ENCODE measurements around the gene ZFAND2A. TPM values are rescaled to one million over a fixed set of nuclear protein-coding genes. Genes with fewer than 3 reads are reported as not detected.
"Not testable (repeated sequence)": the region's sequence is repeated elsewhere in the genome, so short reads cannot be mapped to it uniquely, and the experiment has no call there.

Gene ZFAND2A
- polyA plus RNA-seq, result 100 to 1,000 TPM in 2 of 3 donors, 10 to 100 TPM in 1; 68.0 to 134 (median 114) TPM

- peaks cover 2 to 12% (median 2%) of the 10 kb centered on the region in 3 donors for H3K27me3 Mint-ChIP-seq (ENCODE audit: low read depth in 3 of 3)
- peak within 1 kb of the TSS; percentile 83 to 94 (median 90) for H3K27ac Mint-ChIP-seq
- peak; percentile 99 for DNase-seq
- peaks cover 4 to 16% (median 11%) of the 10 kb centered on the region in 3 donors for H3K36me3 Mint-ChIP-seq
- no peaks in the 10 kb centered on the region for H3K9me3 Mint-ChIP-seq
- H3K4me1 Mint-ChIP-seq, result peaks cover 30% of the 10 kb centered on the region in 2 donors
- peak within 1 kb of the TSS; percentile 79 to 95 (median 89) for H3K4me3 Mint-ChIP-seq
Observed at GRCh38 chr7:1159891-1160669, at the start of gene ZFAND2A. TSS of gene ZFAND2A (minus strand) at chr7:1160196. CDS start at chr7:1158212, 1,984 bp downstream.

GRCh38 chr7:1209097-1209496 is 49.1 kb upstream of the ZFAND2A start:
- no peak overlapping the region for H3K27ac Mint-ChIP-seq
- DNase-seq, result no peak
- H3K4me3 Mint-ChIP-seq, result no peak overlapping the region
- peaks cover 4 to 14% (median 9%) of the 10 kb centered on the region in 3 donors for H3K27me3 Mint-ChIP-seq (ENCODE audit: low read depth in 3 of 3)
- no peaks in the 10 kb centered on the region for H3K36me3 Mint-ChIP-seq
- H3K9me3 Mint-ChIP-seq, result no peaks in the 10 kb centered on the region
- no peaks in the 10 kb centered on the region for H3K4me1 Mint-ChIP-seq

GRCh38 chr7:1205742-1206141 is 45.7 kb upstream of the ZFAND2A start:
- not testable (repeated sequence) for H3K4me1 Mint-ChIP-seq; H3K27me3 Mint-ChIP-seq (ENCODE audit: low read depth in 3 of 3); H3K9me3 Mint-ChIP-seq; H3K4me3 Mint-ChIP-seq; DNase-seq; H3K27ac Mint-ChIP-seq; H3K36me3 Mint-ChIP-seq

- no peaks in the 10 kb centered on the region for H3K9me3 Mint-ChIP-seq
- no peaks in the 10 kb centered on the region for H3K36me3 Mint-ChIP-seq
- no peak for DNase-seq
- H3K4me1 Mint-ChIP-seq, result no peaks in the 10 kb centered on the region
- H3K4me3 Mint-ChIP-seq, result no peak overlapping the region
- H3K27ac Mint-ChIP-seq, result no peak overlapping the region
- H3K27me3 Mint-ChIP-seq (ENCODE audit: low read depth in 3 of 3), result peaks cover 1 to 3% (median 2%) of the 10 kb centered on the region in 3 donors
Observed at GRCh38 chr7:1204460-1205140, 44.6 kb upstream of the ZFAND2A start.

GRCh38 chr7:1202914-1203313 is 42.9 kb upstream of the ZFAND2A start:
- not testable (repeated sequence) for H3K27ac Mint-ChIP-seq; H3K4me3 Mint-ChIP-seq; DNase-seq; H3K36me3 Mint-ChIP-seq; H3K27me3 Mint-ChIP-seq (ENCODE audit: low read depth in 3 of 3); H3K4me1 Mint-ChIP-seq; H3K9me3 Mint-ChIP-seq

GRCh38 chr7:1201916-1202315 is 41.9 kb upstream of the ZFAND2A start:
- no peaks in the 10 kb centered on the region for H3K9me3 Mint-ChIP-seq
- H3K27ac Mint-ChIP-seq, result no peak overlapping the region
- no peak for DNase-seq
- no peak overlapping the region for H3K4me3 Mint-ChIP-seq
- H3K27me3 Mint-ChIP-seq (ENCODE audit: low read depth in 3 of 3), result no peaks in the 10 kb centered on the region
- H3K36me3 Mint-ChIP-seq, result no peaks in the 10 kb centered on the region
- H3K4me1 Mint-ChIP-seq, result no peaks in the 10 kb centered on the region

GRCh38 chr7:1200045-1200444 is 40.0 kb upstream of the ZFAND2A start:
- no peaks in the 10 kb centered on the region for H3K9me3 Mint-ChIP-seq
- no peak overlapping the region for H3K27ac Mint-ChIP-seq
- no peaks in the 10 kb centered on the region for H3K27me3 Mint-ChIP-seq (ENCODE audit: low read depth in 3 of 3)
- no peaks in the 10 kb centered on the region for H3K4me1 Mint-ChIP-seq
- H3K36me3 Mint-ChIP-seq, result no peaks in the 10 kb centered on the region
- DNase-seq, result no peak
- no peak overlapping the region for H3K4me3 Mint-ChIP-seq

GRCh38 chr7:1197997-1198625 is 38.1 kb upstream of the ZFAND2A start:
- DNase-seq, result no peak
- no peaks in the 10 kb centered on the region for H3K9me3 Mint-ChIP-seq
- H3K4me1 Mint-ChIP-seq, result no peaks in the 10 kb centered on the region
- peaks cover 0 to 2% (median 0%) of the 10 kb centered on the region in 3 donors for H3K27me3 Mint-ChIP-seq (ENCODE audit: low read depth in 3 of 3)
- H3K36me3 Mint-ChIP-seq, result no peaks in the 10 kb centered on the region
- H3K27ac Mint-ChIP-seq, result no peak overlapping the region
- H3K4me3 Mint-ChIP-seq, result no peak overlapping the region

GRCh38 chr7:1196950-1197349 is 37.0 kb upstream of the ZFAND2A start:
- DNase-seq, result no peak
- peaks cover 0 to 6% of the 10 kb centered on the region in 2 donors for H3K4me1 Mint-ChIP-seq
- no peak overlapping the region for H3K4me3 Mint-ChIP-seq
- peaks cover 0 to 5% (median 4%) of the 10 kb centered on the region in 3 donors for H3K27me3 Mint-ChIP-seq (ENCODE audit: low read depth in 3 of 3)
- no peaks in the 10 kb centered on the region for H3K9me3 Mint-ChIP-seq
- H3K27ac Mint-ChIP-seq, result no peak overlapping the region
- H3K36me3 Mint-ChIP-seq, result no peaks in the 10 kb centered on the region

GRCh38 chr7:1196441-1196840 is 36.4 kb upstream of the ZFAND2A start:
- H3K9me3 Mint-ChIP-seq; DNase-seq; H3K4me1 Mint-ChIP-seq; H3K4me3 Mint-ChIP-seq; H3K27ac Mint-ChIP-seq; H3K27me3 Mint-ChIP-seq (ENCODE audit: low read depth in 3 of 3); H3K36me3 Mint-ChIP-seq: not testable (repeated sequence)

GRCh38 chr7:1193593-1194424 is 33.8 kb upstream of the ZFAND2A start:
- H3K27ac Mint-ChIP-seq, result no peak overlapping the region
- H3K4me3 Mint-ChIP-seq, result no peak overlapping the region
- H3K9me3 Mint-ChIP-seq, result no peaks in the 10 kb centered on the region

GRCh38 chr7:1192171-1192676 is 32.2 kb upstream of the ZFAND2A start:
- DNase-seq, result no peak
- Mint-ChIP-seq H3K4me1 (peaks cover 0 to 7% of the 10 kb centered on the region in 2 donors), H3K4me3 (no peak overlapping the region), H3K27ac (peak overlapping the region in 1 of 6 donors; percentile 2), H3K9me3 (no peaks in the 10 kb centered on the region), H3K27me3 (ENCODE audit: low read depth in 3 of 3) (peaks cover 12 to 19% (median 14%) of the 10 kb centered on the region in 3 donors), H3K36me3 (no peaks in the 10 kb centered on the region)

More at GRCh38 chr7:1193593-1194424, 33.8 kb upstream of the ZFAND2A start:
- DNase-seq, result no peak
- Mint-ChIP-seq H3K4me1 (peaks cover 0 to 7% of the 10 kb centered on the region in 2 donors), H3K36me3 (no peaks in the 10 kb centered on the region), H3K27me3 (ENCODE audit: low read depth in 3 of 3) (peaks cover 5 to 12% (median 8%) of the 10 kb centered on the region in 3 donors)
